DMS 273 (cell line): ENCODE results near the gene PPP1R14C.
A peak's percentile ranks its signal among the peaks of the same experiment; 100 is the strongest.

Experiments used
- DNase-seq: peaks from one replicate; lab custom pipeline; 2025; ENCODE audit not compliant: unreplicated experiment; lab: John Stamatoyannopoulos, UW

PPP1R14C gene

GRCh38 chr6:150189122-150189521, 46.3 kb downstream of the PPP1R14C start:
- DNase-seq = no peak

- no peak for DNase-seq
Observed at GRCh38 chr6:150191809-150192208, 49.0 kb downstream of the PPP1R14C start.

- DNase-seq = no peak
Observed at GRCh38 chr6:150194195-150194594, 51.4 kb downstream of the PPP1R14C start.

- DNase-seq = peak; percentile 10
Observed at GRCh38 chr6:150195996-150196417, 53.2 kb downstream of the PPP1R14C start.

GRCh38 chr6:150196942-150197745, 54.3 kb downstream of the PPP1R14C start:
- DNase-seq = peak; percentile 73

- DNase-seq = peak; percentile 19
Observed at GRCh38 chr6:150198532-150198931, 55.7 kb downstream of the PPP1R14C start.

GRCh38 chr6:150199241-150199640, 56.4 kb downstream of the PPP1R14C start:
- DNase-seq = no peak

GRCh38 chr6:150200428-150201100, 57.7 kb downstream of the PPP1R14C start:
- DNase-seq = no peak

- DNase-seq = no peak
Observed at GRCh38 chr6:150201285-150201684, 58.4 kb downstream of the PPP1R14C start.

GRCh38 chr6:150201772-150202329, 59.0 kb downstream of the PPP1R14C start:
- no peak for DNase-seq

GRCh38 chr6:150202404-150202803, 59.6 kb downstream of the PPP1R14C start:
- no peak for DNase-seq

- no peak for DNase-seq
Observed at GRCh38 chr6:150202934-150203333, 60.1 kb downstream of the PPP1R14C start.

GRCh38 chr6:150203378-150203777, 60.5 kb downstream of the PPP1R14C start:
- no peak for DNase-seq

- no peak for DNase-seq
Observed at GRCh38 chr6:150203871-150204545, 61.2 kb downstream of the PPP1R14C start.

GRCh38 chr6:150204705-150205472, 62.0 kb downstream of the PPP1R14C start:
- DNase-seq = no peak

GRCh38 chr6:150207931-150208570, 65.2 kb downstream of the PPP1R14C start:
- DNase-seq = no peak

- DNase-seq = peak; percentile 12
Observed at GRCh38 chr6:150208611-150209352, 65.9 kb downstream of the PPP1R14C start.

GRCh38 chr6:150209415-150209814, 66.6 kb downstream of the PPP1R14C start:
- no peak for DNase-seq

GRCh38 chr6:150211700-150212511, 69.1 kb downstream of the PPP1R14C start:
- DNase-seq = no peak
